HepG2 (cell line): Measurements from ENCODE around the gene SETD1A. TPM values are rescaled to one million over a fixed set of nuclear protein-coding genes. Genes with fewer than 3 reads are reported as not detected.
A peak's percentile ranks its signal among the peaks of the same experiment; 100 is the strongest.

Source experiments
- ATF7-NPFF ChIP-seq: sonication (generic); formaldehyde crosslinking; IDR thresholded peaks from 2 replicates; pipeline ENCODE4 v1.8.1; 2023; ENCODE audit warnings: mild to moderate bottlenecking, low read depth, missing genetic modification reagents, moderate library complexity
- ATM ChIP-seq: fragments of 450-650 bp; IDR thresholded peaks from 2 replicates; pipeline ENCODE4 v1.7.1; 2017; ENCODE audit warnings: mild to moderate bottlenecking, borderline replicate concordance
- CHCHD3 ChIP-seq: sonication (generic); formaldehyde crosslinking; IDR thresholded peaks from 2 replicates; pipeline ENCODE4 v1.8.0; 2022; ENCODE audit warnings: mild to moderate bottlenecking, missing genetic modification reagents, moderate library complexity
- CREB1 ChIP-seq, 2 experiments: fragments of 450-650 bp in 1 of 2; IDR thresholded peaks; 2 replicates each; pipeline ENCODE4 v1.6.1; 2016 to 2017; ENCODE audit warnings: control low read depth in 1 of 2, mild to moderate bottlenecking in 1 of 2, missing compliant biosample characterization in 1 of 2, missing genetic modification characterization in 1 of 2
- FOXC1 ChIP-seq: sonication (generic); formaldehyde crosslinking; IDR thresholded peaks from 2 replicates; pipeline ENCODE4 v1.8.0; 2022; ENCODE audit warnings: mild to moderate bottlenecking, missing genetic modification reagents, borderline replicate concordance
- GZF1 ChIP-seq: sonication (generic); formaldehyde crosslinking; IDR thresholded peaks from 2 replicates; pipeline ENCODE4 v1.5.1; 2020; ENCODE audit warnings: mild to moderate bottlenecking, missing genetic modification reagents
- KLF15 ChIP-seq: sonication (generic); formaldehyde crosslinking; IDR thresholded peaks from 2 replicates; pipeline ENCODE4 v1.8.1; 2023; ENCODE audit warnings: borderline replicate concordance, mild to moderate bottlenecking, inconsistent platforms, missing genetic modification reagents, mixed read lengths
- NRL ChIP-seq: sonication (generic); formaldehyde crosslinking; IDR thresholded peaks from 2 replicates; pipeline ENCODE4 v1.5.0; 2020; ENCODE audit warnings: missing genetic modification reagents, mild to moderate bottlenecking, moderate library complexity, borderline replicate concordance
- PAF1 ChIP-seq: IDR thresholded peaks from 2 replicates; pipeline ENCODE4 v1.6.1; 2016; ENCODE audit warnings: missing genetic modification reagents, missing compliant biosample characterization
- REL ChIP-seq: sonication (generic); formaldehyde crosslinking; conservative IDR thresholded peaks from 2 replicates; pipeline ENCODE4 v1.8.0; 2022; ENCODE audit warnings: mild to moderate bottlenecking, missing genetic modification reagents, moderate library complexity
- SALL2 ChIP-seq: sonication (generic); formaldehyde crosslinking; IDR thresholded peaks from 2 replicates; pipeline ENCODE4 v1.8.1; 2023; ENCODE audit warnings: mild to moderate bottlenecking, missing genetic modification reagents, inconsistent platforms
- SNRNP70 ChIP-seq: fragments of 200-400 bp; formaldehyde crosslinking; IDR thresholded peaks from 2 replicates; pipeline ENCODE4 v1.6.1; 2017; ENCODE audit warnings: mild to moderate bottlenecking, low read depth, low read length, moderate library complexity
- SP1 ChIP-seq, 2 experiments: fragments of 450-650 bp in 1 of 2; sonication (generic) in 1 of 2; formaldehyde crosslinking in 1 of 2; IDR thresholded peaks; 2 replicates each; pipeline versions ENCODE4 v1.4.0 to v1.6.1; 2016 to 2020; ENCODE audit warnings: missing genetic modification reagents in 1 of 2
- TBL1XR1 ChIP-seq: fragments of 150-350 bp; IDR thresholded peaks from 2 replicates; pipeline ENCODE4 v1.6.1; 2014; ENCODE audit warnings: borderline replicate concordance, low read length; ENCODE audit not compliant: partially characterized antibody
- ZNF207 ChIP-seq: fragments of 450-650 bp; IDR thresholded peaks from 2 replicates; pipeline ENCODE4 v1.6.1; 2016; ENCODE audit warnings: antibody characterized with exemption, borderline replicate concordance
- ZNF235 ChIP-seq: sonication (generic); formaldehyde crosslinking; IDR thresholded peaks from 2 replicates; pipeline ENCODE4 v1.8.1; 2023; ENCODE audit warnings: mild to moderate bottlenecking, missing genetic modification reagents, borderline replicate concordance
- ZNF292 ChIP-seq: sonication (generic); formaldehyde crosslinking; IDR thresholded peaks from 2 replicates; pipeline ENCODE4 v1.8.1; 2022; ENCODE audit warnings: mild to moderate bottlenecking, low read depth, missing genetic modification reagents, borderline replicate concordance
- ZNF329 ChIP-seq: sonication (generic); formaldehyde crosslinking; IDR thresholded peaks from 2 replicates; pipeline ENCODE4 v1.9.0; 2021; ENCODE audit warnings: low read depth, mild to moderate bottlenecking, missing genetic modification reagents
- ZNF713 ChIP-seq: sonication (generic); formaldehyde crosslinking; IDR thresholded peaks from 2 replicates; pipeline ENCODE4 v1.4.0; 2020; ENCODE audit warnings: mild to moderate bottlenecking, missing genetic modification reagents
- polyA plus RNA-seq, 8 experiments: library from polyadenylated mRNA; depleted of rRNA in 3 of 8; stranded (reverse) in 7 of 8; unstranded in 1 of 8; fragments of >200 nt; fragmentation: Illumina TruSeq in 4 of 8; extraction: Trizol in 4 of 8; gene quantifications; 2 replicates each; pipeline versions ENCODE4 v1.2.1 to v1.2.3, GENCODE V29; 2011 to 2016; ENCODE audit warnings: low read depth in 4 of 8, missing spikeins in 1 of 8, mixed read lengths in 1 of 8; ENCODE audit not compliant: insufficient read depth in 1 of 8
- total RNA-seq, 5 experiments: library from RNA; depleted of rRNA; stranded (reverse); fragments of >200 nt; fragmentation: Illumina TruSeq; extraction: Trizol; gene quantifications; 2 replicates each; pipeline ENCODE4 v1.2.3, GENCODE V29; 2016; ENCODE audit warnings: low read depth in 1 of 5
- TF ChIP-seq, protein P1 (sequence below): IDR thresholded peaks from 2 replicates; pipeline ENCODE4 v1.6.1; 2016; ENCODE audit warnings: missing compliant biosample characterization, missing genetic modification reagents, borderline replicate concordance
- TF ChIP-seq, protein P2 (sequence below): IDR thresholded peaks from 2 replicates; pipeline ENCODE4 v1.6.1; 2016; ENCODE audit warnings: low read depth
- TF ChIP-seq, protein P3 (sequence below): sonication (generic); formaldehyde crosslinking; IDR thresholded peaks from 2 replicates; pipeline ENCODE4 v1.5.1; 2020; ENCODE audit warnings: missing genetic modification reagents, mild to moderate bottlenecking, borderline replicate concordance
- TF ChIP-seq, protein P4 (sequence below): sonication (generic); formaldehyde crosslinking; IDR thresholded peaks from 2 replicates; pipeline ENCODE4 v1.4.0; 2020; ENCODE audit warnings: missing genetic modification reagents, borderline replicate concordance

SETD1A gene
- total and polyA plus RNA-seq, 2 of the 13 experiments (the other 11 are each of a cell fraction or from before 2014, with no cell fraction given): 3.8 to 5.6 TPM

DNA sequence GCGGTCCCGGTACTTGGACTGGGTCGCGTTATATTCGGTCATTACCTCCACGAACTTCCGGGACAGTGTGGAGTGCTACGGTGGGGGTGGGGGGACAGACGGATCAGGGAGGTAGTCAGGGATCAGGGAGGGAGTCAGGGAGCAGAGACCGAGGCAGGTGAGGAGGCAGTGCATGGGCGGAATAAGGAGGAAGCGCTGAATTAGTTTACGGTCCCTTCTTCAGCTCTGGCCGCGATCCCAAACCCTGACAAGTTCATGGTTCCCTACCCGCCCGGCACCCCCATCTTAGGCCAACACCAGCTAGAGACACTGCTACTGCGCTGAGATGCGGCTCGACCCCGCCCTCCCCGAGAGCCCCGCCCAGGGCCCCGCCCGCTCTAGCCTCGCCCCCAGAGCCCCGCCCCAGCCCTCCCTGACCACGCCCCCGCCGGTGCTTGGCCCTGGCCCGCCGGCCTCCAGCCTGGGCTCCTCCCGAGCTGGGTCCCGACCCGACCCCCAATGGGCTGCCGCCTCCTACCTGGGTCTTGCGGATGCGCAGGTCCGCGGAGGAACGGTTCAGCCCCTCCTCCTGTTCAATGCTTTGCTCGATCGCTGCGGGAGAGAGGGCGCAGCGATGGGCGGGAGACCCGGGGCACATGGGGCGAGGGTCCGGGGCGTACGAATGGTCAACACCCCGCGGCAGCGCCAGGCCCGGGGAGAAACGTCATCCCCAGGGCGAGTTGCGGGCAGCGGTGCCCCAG lies 39.6 kb downstream of the SETD1A start (continued):
- no peak for TF ChIP-seq ZNF713
- TF ChIP-seq CREB1 (IDR thresholded peaks at IDR 0.05): no peak
- no peak for TF ChIP-seq CREB1 (CRISPR knock-in tag; IDR thresholded peaks at IDR 0.05)
- no peak for TF ChIP-seq PAF1
- TF ChIP-seq ZNF207: no peak
- TF ChIP-seq SP1 (IDR thresholded peaks at IDR 0.05): no peak
- peak; percentile 71 for TF ChIP-seq SP1 (CRISPR knock-in tag; IDR thresholded peaks at IDR 0.05)
- no peak; the same call in 1 of the 2 replicates for TF ChIP-seq SALL2 (CRISPR knock-in tag)
- no peak for TF ChIP-seq NRL (CRISPR knock-in tag)
- no peak; the same call in 1 of the 2 replicates for TF ChIP-seq REL (CRISPR knock-in tag)
- no peak for TF ChIP-seq ZNF329
- TF ChIP-seq ATF7-NPFF (CRISPR knock-in tag): peak; percentile 18; the same call in 1 of the 2 replicates
- TF ChIP-seq, protein P1, sequence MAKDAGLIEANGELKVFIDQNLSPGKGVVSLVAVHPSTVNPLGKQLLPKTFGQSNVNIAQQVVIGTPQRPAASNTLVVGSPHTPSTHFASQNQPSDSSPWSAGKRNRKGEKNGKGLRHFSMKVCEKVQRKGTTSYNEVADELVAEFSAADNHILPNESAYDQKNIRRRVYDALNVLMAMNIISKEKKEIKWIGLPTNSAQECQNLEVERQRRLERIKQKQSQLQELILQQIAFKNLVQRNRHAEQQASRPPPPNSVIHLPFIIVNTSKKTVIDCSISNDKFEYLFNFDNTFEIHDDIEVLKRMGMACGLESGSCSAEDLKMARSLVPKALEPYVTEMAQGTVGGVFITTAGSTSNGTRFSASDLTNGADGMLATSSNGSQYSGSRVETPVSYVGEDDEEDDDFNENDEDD (CRISPR knock-in tag): peak; percentile 79
- TF ChIP-seq TBL1XR1: no peak
- TF ChIP-seq ZNF235: peak; percentile 74
- TF ChIP-seq KLF15 (CRISPR knock-in tag): 0 out of 2 replicates have a peak, but pooled peaks have one; percentile 64
- TF ChIP-seq GZF1 (CRISPR knock-in tag): peak; percentile 62; the same call in 1 of the 2 replicates
- TF ChIP-seq, protein P2, sequence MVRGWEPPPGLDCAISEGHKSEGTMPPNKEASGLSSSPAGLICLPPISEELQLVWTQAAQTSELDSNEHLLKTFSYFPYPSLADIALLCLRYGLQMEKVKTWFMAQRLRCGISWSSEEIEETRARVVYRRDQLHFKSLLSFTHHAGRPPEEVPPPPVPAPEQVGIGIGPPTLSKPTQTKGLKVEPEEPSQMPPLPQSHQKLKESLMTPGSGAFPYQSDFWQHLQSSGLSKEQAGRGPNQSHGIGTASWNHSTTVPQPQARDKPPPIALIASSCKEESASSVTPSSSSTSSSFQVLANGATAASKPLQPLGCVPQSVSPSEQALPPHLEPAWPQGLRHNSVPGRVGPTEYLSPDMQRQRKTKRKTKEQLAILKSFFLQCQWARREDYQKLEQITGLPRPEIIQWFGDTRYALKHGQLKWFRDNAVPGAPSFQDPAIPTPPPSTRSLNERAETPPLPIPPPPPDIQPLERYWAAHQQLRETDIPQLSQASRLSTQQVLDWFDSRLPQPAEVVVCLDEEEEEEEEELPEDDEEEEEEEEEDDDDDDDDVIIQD (CRISPR knock-in tag): no peak
- TF ChIP-seq, protein P3, sequence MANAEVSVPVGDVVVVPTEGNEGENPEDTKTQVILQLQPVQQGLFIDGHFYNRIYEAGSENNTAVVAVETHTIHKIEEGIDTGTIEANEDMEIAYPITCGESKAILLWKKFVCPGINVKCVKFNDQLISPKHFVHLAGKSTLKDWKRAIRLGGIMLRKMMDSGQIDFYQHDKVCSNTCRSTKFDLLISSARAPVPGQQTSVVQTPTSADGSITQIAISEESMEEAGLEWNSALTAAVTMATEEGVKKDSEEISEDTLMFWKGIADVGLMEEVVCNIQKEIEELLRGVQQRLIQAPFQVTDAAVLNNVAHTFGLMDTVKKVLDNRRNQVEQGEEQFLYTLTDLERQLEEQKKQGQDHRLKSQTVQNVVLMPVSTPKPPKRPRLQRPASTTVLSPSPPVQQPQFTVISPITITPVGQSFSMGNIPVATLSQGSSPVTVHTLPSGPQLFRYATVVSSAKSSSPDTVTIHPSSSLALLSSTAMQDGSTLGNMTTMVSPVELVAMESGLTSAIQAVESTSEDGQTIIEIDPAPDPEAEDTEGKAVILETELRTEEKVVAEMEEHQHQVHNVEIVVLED (CRISPR knock-in tag): peak; percentile 62
- TF ChIP-seq SNRNP70: no peak
- TF ChIP-seq ZNF292 (CRISPR knock-in tag): peak; percentile 62; the same call in 1 of the 2 replicates
- TF ChIP-seq ATM: no peak
- TF ChIP-seq CHCHD3 (CRISPR knock-in tag): peak; percentile 90
- TF ChIP-seq, protein P4, sequence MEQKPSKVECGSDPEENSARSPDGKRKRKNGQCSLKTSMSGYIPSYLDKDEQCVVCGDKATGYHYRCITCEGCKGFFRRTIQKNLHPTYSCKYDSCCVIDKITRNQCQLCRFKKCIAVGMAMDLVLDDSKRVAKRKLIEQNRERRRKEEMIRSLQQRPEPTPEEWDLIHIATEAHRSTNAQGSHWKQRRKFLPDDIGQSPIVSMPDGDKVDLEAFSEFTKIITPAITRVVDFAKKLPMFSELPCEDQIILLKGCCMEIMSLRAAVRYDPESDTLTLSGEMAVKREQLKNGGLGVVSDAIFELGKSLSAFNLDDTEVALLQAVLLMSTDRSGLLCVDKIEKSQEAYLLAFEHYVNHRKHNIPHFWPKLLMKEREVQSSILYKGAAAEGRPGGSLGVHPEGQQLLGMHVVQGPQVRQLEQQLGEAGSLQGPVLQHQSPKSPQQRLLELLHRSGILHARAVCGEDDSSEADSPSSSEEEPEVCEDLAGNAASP (CRISPR knock-in tag): peak; percentile 58; the same call in 1 of the 2 replicates
- peak; percentile 80 for TF ChIP-seq FOXC1 (CRISPR knock-in tag)
